Measurements from ENCODE around the gene ACP7. TPM values are rescaled to one million over a fixed set of nuclear protein-coding genes. Genes with fewer than 3 reads are reported as not detected.
"Not testable (repeated sequence)": the region's sequence is repeated elsewhere in the genome, so short reads cannot be mapped to it uniquely, and the experiment has no call there.

ACP7 gene
- total RNA-seq, 1 experiment from 2014 or later: not detected

- H3K4me3 ChIP-seq: no peak overlapping the region
- H3K27ac ChIP-seq: no peak overlapping the region
- peaks cover 9% of the 10 kb centered on the region; the same call in 1 of the 2 replicates for H3K4me1 ChIP-seq
- no peaks in the 10 kb centered on the region for H3K9me3 ChIP-seq (replicated peaks)
- peak; percentile 44 to 72 for DNase-seq
- H3K36me3 ChIP-seq: no peaks in the 10 kb centered on the region
- H3K27me3 ChIP-seq: no peaks in the 10 kb centered on the region; the same call in 1 of the 2 replicates
These were observed 26.2 kb downstream of the ACP7 start for GRCh38 chr19:39110263-39110967.

GRCh38 chr19:39111593-39112199, 27.5 kb downstream of the ACP7 start:
- H3K4me3 ChIP-seq: no peak overlapping the region
- no peaks in the 10 kb centered on the region for H3K9me3 ChIP-seq (replicated peaks)
- H3K27me3 ChIP-seq: no peaks in the 10 kb centered on the region
- no peak overlapping the region for H3K27ac ChIP-seq
- H3K4me1 ChIP-seq: peaks cover 9% of the 10 kb centered on the region; the same call in 1 of the 2 replicates
- DNase-seq: peak; percentile 63 to 76
- H3K36me3 ChIP-seq: no peaks in the 10 kb centered on the region

GRCh38 chr19:39112338-39112890, 28.2 kb downstream of the ACP7 start:
- Histone ChIP-seq H3K36me3 (no peaks in the 10 kb centered on the region), H3K4me1 (peaks cover 9% of the 10 kb centered on the region; the same call in 1 of the 2 replicates), H3K4me3 (no peak overlapping the region), H3K9me3 (replicated peaks) (no peaks in the 10 kb centered on the region), H3K27me3 (no peaks in the 10 kb centered on the region), H3K27ac (no peak overlapping the region)
- DNase-seq: no peak

DNA sequence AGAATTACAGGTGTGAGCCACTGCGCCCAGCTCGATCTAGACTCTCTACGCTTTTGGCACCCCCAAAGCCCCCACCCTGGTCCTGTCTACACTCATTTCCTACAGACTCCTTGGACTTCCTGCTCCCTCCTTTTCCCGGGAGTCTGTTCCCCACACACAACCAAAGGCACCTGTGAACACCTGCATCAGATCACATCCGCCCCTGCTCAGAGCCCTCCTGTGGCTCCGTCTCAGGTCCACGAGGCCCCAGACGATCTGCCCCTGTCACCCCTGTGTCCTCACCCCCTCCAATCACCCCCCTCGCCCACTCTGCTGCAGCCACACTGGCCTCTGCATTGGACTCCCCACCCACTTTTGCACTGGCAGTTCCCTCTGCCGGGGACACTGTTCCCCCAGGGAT, 29.0 kb downstream of the ACP7 start:
- Histone ChIP-seq H3K27ac (no peak overlapping the region), H3K9me3 (replicated peaks) (no peaks in the 10 kb centered on the region), H3K36me3 (no peaks in the 10 kb centered on the region), H3K4me1 (peaks cover 9% of the 10 kb centered on the region; the same call in 1 of the 2 replicates), H3K27me3 (no peaks in the 10 kb centered on the region), H3K4me3 (no peak overlapping the region)
- DNase-seq: no peak

DNA sequence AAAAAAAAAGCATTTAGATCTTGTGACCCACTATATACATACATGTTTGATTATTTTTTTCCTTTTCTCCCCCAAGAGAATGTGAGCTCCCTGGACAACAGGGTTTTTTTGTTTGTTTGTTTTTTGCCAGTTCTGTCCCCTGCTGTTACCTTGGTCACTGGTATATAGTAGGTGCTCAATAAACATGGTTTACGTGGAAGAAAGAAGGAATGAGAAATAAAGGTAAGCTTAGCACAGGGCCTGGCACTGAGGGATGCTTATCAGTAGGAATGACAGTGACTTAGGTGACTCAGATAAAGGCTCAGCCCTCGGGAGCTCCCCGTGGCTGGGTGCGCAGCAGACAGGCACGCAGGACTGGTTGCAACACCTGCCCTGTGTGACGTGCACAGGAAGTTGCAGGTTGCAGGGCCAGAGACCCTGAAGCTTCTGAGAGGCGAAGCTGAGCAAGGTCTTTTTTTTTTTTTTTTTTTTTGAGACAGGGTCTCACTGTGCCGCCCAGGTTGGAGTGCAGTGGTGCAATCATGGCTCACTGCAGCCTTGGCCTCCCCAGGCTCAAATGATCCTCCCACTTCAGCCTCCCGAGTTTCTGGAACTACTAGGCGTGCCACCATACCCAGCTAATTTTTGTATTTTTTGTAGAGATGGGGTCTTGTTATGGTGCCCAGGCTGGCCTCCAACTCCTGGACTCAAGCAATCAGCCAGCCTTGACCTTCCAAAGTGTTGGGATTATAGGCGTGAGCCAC, 31.1 kb downstream of the ACP7 start:
- Histone ChIP-seq H3K27me3 (no peaks in the 10 kb centered on the region), H3K36me3 (no peaks in the 10 kb centered on the region), H3K27ac (no peak overlapping the region), H3K4me3 (no peak overlapping the region), H3K9me3 (replicated peaks) (no peaks in the 10 kb centered on the region), H3K4me1 (peaks cover 9% of the 10 kb centered on the region; the same call in 1 of the 2 replicates)
- DNase-seq: no peak

DNA sequence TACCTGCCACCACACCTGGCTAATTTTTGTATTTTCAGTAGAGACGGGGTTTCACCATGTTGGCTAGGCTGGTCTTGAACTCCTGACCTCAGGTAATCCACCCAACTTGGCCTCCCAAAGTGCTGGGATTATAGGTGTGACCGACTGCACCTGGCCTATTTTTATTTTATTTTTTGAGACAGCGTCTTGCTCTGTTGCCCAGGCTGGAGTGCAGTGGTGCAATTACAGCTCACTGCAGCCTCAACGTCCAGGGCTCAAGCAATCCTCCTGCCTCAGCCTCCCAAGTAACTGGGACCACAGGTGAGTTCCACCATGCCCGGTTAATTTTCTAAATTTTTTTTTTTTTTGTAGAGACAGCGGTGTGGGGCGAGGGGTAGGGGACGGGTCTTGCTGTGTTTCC, 32.9 kb downstream of the ACP7 start:
- H3K4me3 ChIP-seq: not testable (repeated sequence)

GRCh38 chr19:39119830-39120229, 35.7 kb downstream of the ACP7 start:
- H3K36me3 ChIP-seq: no peaks in the 10 kb centered on the region
- no peaks in the 10 kb centered on the region for H3K4me1 ChIP-seq
- no peaks in the 10 kb centered on the region for H3K9me3 ChIP-seq (replicated peaks)
- DNase-seq: no peak
- no peak overlapping the region for H3K4me3 ChIP-seq
- no peaks in the 10 kb centered on the region for H3K27me3 ChIP-seq
- no peak overlapping the region for H3K27ac ChIP-seq

More for the DNA sequence above, 32.9 kb downstream of the ACP7 start:
- not testable (repeated sequence) for H3K27me3 ChIP-seq; H3K9me3 ChIP-seq (replicated peaks); H3K36me3 ChIP-seq; DNase-seq; H3K4me1 ChIP-seq; H3K27ac ChIP-seq

DNA sequence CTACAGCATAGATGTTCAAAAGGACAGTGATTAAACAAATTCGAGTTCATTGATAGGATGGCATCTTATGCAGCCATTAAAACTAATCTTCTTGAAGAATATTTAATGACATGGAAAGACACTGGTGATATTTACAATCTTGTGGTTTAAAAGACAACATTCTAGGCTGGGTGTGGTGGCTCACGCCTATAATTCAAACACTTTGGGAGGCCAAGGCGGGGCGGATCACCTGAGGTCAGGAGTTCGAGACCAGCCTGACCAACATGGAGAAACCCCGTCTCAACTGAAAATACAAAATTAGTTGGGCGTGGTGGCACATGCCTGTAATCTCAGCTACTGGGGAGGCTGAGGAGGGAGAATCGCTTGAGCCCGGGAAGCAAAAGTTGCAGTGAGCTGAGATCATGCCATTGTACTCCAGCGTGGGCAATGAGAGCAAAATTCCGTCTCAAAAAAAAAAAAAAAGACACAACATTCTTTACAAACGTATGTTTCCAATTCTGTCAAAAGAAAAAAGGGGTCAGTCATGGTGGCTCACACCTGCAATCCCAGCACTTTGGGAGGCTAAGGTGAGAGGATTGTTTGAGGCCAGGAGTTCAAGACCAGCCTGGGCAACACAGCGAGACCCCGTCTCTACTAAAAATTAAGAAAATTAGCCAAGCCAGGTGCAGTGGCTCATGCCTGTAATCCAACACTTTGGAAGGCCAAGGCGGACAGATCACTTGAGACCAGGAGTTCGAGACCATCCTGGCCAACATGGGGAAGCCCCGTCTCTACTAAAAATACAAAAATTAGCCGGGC, 39.0 kb downstream of the ACP7 start:
- H3K9me3 ChIP-seq (replicated peaks): no peaks in the 10 kb centered on the region
- H3K4me3 ChIP-seq: no peak overlapping the region
- H3K27me3 ChIP-seq: no peaks in the 10 kb centered on the region
- H3K36me3 ChIP-seq: no peaks in the 10 kb centered on the region
- DNase-seq: no peak
- H3K27ac ChIP-seq: no peak overlapping the region
- H3K4me1 ChIP-seq: peaks cover 3% of the 10 kb centered on the region; the same call in 1 of the 2 replicates

DNA sequence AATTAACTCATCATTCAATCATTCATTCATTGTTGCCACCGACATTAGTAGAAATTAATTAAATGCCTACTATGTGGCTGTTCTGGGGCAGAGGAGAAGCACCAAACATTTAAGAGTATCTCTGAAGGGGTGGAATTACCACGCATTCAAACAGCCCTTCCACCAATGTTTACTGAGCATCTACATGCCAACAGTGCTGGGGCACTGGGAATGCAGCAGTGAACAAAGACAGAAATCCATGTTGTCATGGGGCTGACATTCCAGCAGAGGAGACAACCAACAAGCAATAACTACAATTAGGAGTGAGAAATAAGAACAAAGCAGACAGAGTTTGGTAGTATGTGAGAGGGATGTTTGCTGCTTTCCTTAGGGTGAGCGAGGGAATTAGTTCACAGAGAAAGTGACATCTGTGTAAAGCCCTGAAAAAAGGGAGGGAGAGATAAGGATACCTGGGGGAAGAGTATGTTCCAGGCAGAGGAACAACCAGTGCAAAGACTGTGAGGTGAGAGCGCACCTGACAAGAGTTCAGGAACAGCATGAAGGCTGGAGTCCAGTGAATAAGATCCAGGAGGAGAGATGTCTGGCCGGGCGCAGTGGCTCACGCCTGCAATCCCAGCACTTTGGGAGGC, 40.1 kb downstream of the ACP7 start:
- Histone ChIP-seq H3K4me1 (peaks cover 3% of the 10 kb centered on the region; the same call in 1 of the 2 replicates), H3K27me3 (no peaks in the 10 kb centered on the region), H3K36me3 (no peaks in the 10 kb centered on the region), H3K9me3 (replicated peaks) (no peaks in the 10 kb centered on the region), H3K27ac (no peak overlapping the region), H3K4me3 (no peak overlapping the region)
- no peak for DNase-seq

GRCh38 chr19:39125199-39125553, 41.0 kb downstream of the ACP7 start:
- Histone ChIP-seq H3K36me3 (no peaks in the 10 kb centered on the region), H3K4me1 (peaks cover 3% of the 10 kb centered on the region; the same call in 1 of the 2 replicates), H3K27me3 (no peaks in the 10 kb centered on the region), H3K9me3 (replicated peaks) (no peaks in the 10 kb centered on the region), H3K27ac (no peak overlapping the region), H3K4me3 (peak overlapping the region; percentile 85)
- no peak for DNase-seq

DNA sequence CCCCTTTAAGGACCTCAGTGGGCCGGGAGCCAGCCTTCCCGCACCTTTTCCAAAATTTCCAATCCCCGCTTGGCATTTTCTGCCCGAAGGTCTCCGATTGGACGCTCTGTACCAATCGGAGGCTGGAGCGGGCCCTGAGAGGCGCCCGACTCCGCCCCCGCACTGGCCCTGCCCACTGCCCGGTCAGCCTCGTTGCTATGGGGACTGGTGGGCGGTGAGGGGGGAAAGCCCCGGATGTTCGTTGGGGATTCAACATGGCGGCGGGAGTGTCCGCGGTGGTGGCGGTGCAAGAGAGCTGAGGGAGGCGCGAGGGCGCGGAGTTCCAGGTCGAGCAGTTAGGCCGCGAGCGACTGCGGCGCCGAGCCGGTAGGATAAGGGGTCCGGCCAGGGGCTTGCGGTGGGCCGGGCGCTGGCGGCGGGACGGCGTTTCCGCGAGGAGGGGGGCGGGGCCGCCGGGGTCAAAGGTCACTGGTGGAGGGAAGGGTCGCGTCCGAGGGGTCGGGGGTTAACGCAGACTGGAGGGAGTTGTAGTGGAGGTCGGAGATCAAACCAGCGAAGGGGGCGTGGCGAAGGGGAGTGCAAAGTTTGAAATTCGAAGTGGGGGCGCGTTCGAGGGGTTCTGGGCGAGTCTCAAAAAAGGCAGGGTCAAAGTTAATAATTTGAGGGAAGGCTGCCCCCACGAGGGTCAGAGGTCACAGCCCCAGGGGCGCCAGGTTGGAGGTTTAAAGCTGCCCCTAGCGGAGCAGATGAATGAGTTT, 41.6 kb downstream of the ACP7 start, which contains the start of gene PAK4:
Gene PAK4 (plus strand): TSS at position 233 of the 758 bp plus-strand sequence. CDS start 43,768 bp downstream, outside the sequence.
- peak within 1 kb of the TSS; percentile 85 for H3K4me3 ChIP-seq
- H3K9me3 ChIP-seq (replicated peaks): no peaks in the 10 kb centered on the region

DNA sequence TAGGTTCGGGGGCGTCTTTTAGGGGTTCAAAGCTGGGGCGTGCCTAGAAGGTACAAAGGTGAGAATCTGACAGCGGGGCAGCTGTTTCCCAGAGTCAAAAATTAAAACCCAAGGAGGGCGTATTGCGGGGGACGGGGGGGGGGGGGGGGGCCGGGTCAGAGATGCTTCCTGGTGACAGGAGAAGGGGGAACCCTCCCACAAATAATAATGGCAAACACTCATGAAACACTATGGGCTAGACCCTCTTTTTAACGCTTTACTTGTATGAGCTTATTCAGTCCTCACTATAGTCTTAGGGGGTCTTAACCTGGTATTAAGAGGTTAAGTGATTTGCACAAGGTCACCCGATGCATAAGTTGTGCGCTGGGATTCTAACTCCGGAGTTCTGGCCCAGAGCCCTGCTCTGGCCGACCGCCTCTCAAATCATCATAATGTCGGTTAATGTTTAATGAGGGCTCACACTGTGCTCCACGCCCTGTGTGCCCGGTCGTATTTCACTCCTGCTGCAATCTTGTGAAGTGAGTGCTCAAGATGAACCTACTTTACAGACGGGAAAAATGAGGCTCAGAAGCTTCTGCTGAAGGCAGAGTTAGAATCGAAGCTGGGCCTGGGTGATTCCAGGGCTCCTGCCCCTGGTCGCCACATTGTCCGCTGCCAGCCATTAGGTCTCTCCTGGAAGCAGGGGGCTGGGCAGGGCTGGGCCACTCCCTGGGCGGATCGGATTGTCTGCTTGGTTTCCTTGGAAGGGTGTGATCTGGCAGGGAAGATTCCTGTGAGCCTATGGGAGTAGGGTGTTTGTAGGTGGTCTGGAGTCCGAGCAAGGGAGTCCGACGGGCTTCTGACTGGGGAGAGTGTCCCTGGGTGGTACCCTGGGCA, 42.4 kb downstream of the ACP7 start:
- no peaks in the 10 kb centered on the region for H3K27me3 ChIP-seq
- H3K4me1 ChIP-seq: peaks cover 17% of the 10 kb centered on the region

More for the DNA sequence above, 41.6 kb downstream of the ACP7 start, which contains the start of gene PAK4:
- Histone ChIP-seq H3K4me1 (peaks cover 8% of the 10 kb centered on the region), H3K36me3 (no peaks in the 10 kb centered on the region), H3K27ac (peak within 1 kb of the TSS; percentile 51), H3K27me3 (no peaks in the 10 kb centered on the region)
- peak; percentile 99 for DNase-seq

More for the DNA sequence above, 42.4 kb downstream of the ACP7 start:
- Histone ChIP-seq H3K36me3 (no peaks in the 10 kb centered on the region), H3K9me3 (replicated peaks) (no peaks in the 10 kb centered on the region), H3K4me3 (peak overlapping the region; percentile 85), H3K27ac (no peak overlapping the region)
- DNase-seq: no peak

All from SJCRH30 (cell line).